MM.1S (cell line): ENCODE results near the gene VSIG10L2.
"Not testable (repeated sequence)": the region's sequence is repeated elsewhere in the genome, so short reads cannot be mapped to it uniquely, and the experiment has no call there.

Experiments used
- DNase-seq: peaks from one replicate; pipeline ENCODE4 v3.0.0-alpha.2; 2015
- H2AFZ ChIP-seq: fragments of 300-600 bp; sonication (generic); 2 replicates; pipeline ENCODE4 v1.6.0; 2016; ENCODE audit warnings: antibody characterized with exemption, low read length
- H3F3A ChIP-seq: fragments of 300-600 bp; sonication (generic); 2 replicates; pipeline ENCODE4 v1.6.1; 2016; ENCODE audit warnings: mild to moderate bottlenecking, antibody characterized with exemption, low read length, moderate library complexity, mixed read lengths; ENCODE audit not compliant: insufficient read depth
- H3K27ac ChIP-seq: fragments of 300-600 bp; sonication (generic); 2 replicates; pipeline ENCODE4 v1.5.1; 2016; ENCODE audit warnings: mild to moderate bottlenecking, low read length
- H3K27me3 ChIP-seq: fragments of 300-600 bp; sonication (generic); replicated peaks from 2 replicates; pipeline ENCODE4 v1.6.0; 2016; ENCODE audit warnings: low read length; ENCODE audit not compliant: insufficient read depth
- H3K36me3 ChIP-seq: fragments of 300-600 bp; sonication (generic); replicated peaks from 2 replicates; pipeline ENCODE4 v1.6.1; 2016; ENCODE audit warnings: mild to moderate bottlenecking, low read length, mixed read lengths; ENCODE audit not compliant: insufficient read depth
- H3K4me1 ChIP-seq: fragments of 300-600 bp; sonication (generic); 2 replicates; pipeline ENCODE4 v1.6.1; 2016; ENCODE audit warnings: low read length, mixed read lengths
- H3K4me2 ChIP-seq: fragments of 300-600 bp; sonication (generic); 2 replicates; pipeline ENCODE4 v1.6.0; 2016; ENCODE audit warnings: low read depth, low read length
- H3K4me3 ChIP-seq: fragments of 300-600 bp; sonication (generic); 2 replicates; pipeline ENCODE4 v1.5.1; 2016; ENCODE audit warnings: low read length, mixed read lengths
- H3K79me2 ChIP-seq: fragments of 300-600 bp; sonication (generic); 2 replicates; pipeline ENCODE4 v1.6.1; 2016; ENCODE audit warnings: mixed run types, low read length, mixed read lengths
- H3K9ac ChIP-seq: fragments of 300-600 bp; sonication (generic); 2 replicates; pipeline ENCODE4 v1.6.1; 2016; ENCODE audit warnings: low read length, mixed read lengths
- H3K9me2 ChIP-seq: fragments of 300-600 bp; sonication (generic); replicated peaks from 2 replicates; pipeline ENCODE4 v1.6.1; 2016; ENCODE audit warnings: mild to moderate bottlenecking, low read length, mixed read lengths; ENCODE audit not compliant: insufficient read depth
- H3K9me3 ChIP-seq: fragments of 300-600 bp; sonication (generic); replicated peaks from 2 replicates; pipeline ENCODE4 v1.6.1; 2016; ENCODE audit warnings: mild to moderate bottlenecking, low read length, mixed read lengths; ENCODE audit not compliant: insufficient read depth
- H4K20me1 ChIP-seq: fragments of 300-600 bp; sonication (generic); 2 replicates; pipeline ENCODE4 v1.6.1; 2016; ENCODE audit warnings: mild to moderate bottlenecking, low read length, moderate library complexity, mixed read lengths; ENCODE audit not compliant: insufficient read depth
- EZH2 ChIP-seq: fragments of 300-600 bp; sonication (generic); optimal IDR thresholded peaks from 2 replicates; pipeline ENCODE3; 2017; ENCODE audit warnings: low read depth, mild to moderate bottlenecking, antibody characterized with exemption, low read length, mixed read lengths
- EZH2phosphoT487 ChIP-seq: fragments of 300-600 bp; sonication (generic); IDR thresholded peaks from 2 replicates; pipeline ENCODE4 v1.6.1; 2018; ENCODE audit warnings: antibody characterized with exemption, low read length
- TF ChIP-seq, protein P1 (sequence below): fragments of 300-600 bp; sonication (generic); IDR thresholded peaks from 2 replicates; pipeline ENCODE4 v1.5.1; 2016; ENCODE audit warnings: antibody characterized with exemption, low read length, mixed read lengths

VSIG10L2 gene

DNA sequence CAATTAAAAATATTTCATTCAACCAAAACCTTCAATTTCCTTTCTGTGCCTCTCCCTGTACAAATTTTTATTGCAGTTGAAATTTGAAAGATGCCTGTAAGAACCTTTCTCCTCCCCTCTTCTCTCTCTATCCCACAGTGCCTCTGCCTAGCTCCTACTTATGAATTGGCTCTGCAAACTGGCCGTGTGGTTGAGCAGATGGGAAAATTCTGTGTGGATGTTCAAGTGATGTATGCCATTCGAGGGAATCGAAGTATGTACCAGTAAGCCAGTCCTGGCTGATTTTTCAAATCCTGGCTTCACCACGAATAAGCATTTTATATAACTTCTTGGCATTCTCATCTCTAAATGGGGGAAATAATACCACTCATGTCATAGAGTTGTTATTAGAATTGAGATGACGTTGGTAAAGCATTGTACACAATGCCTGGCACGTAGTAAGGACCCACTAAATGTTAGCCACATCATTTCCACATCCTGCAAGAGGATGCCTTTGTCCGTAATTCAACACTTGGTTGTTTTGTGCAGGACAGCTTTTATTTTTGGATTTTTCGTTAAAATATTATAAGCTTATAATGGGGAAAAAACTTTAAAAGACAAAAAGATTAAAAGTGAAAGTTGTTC, 35.5 kb upstream of the VSIG10L2 start:
- no peak overlapping the region for H3K4me3 ChIP-seq

DNA sequence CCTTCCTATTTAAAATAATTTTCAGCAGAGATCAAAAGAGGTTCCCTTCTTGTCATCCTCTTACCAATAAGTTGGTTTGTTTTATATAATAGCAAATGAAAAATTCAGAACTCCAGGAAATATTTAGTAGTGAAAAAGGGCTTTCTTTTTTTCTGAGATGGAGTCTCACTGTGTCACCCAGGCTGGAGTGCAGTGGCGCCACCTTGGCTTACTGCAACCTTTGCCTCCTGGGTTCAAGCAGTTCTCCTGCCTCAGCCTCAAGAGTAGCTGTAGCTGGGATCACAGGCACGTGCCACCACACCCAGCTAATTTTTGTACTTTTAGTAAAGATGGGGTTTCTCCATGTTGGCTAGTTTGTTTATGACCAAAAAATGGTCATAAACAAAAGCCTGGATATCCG, 31.2 kb upstream of the VSIG10L2 start:
- not testable (repeated sequence) for H3K9ac ChIP-seq, H3K79me2 ChIP-seq, H3K9me3 ChIP-seq, H3F3A ChIP-seq, H3K36me3 ChIP-seq, H3K27me3 ChIP-seq, H4K20me1 ChIP-seq, H3K27ac ChIP-seq, H3K9me2 ChIP-seq, H3K4me3 ChIP-seq, H2AFZ ChIP-seq, H3K4me2 ChIP-seq, DNase-seq, H3K4me1 ChIP-seq

More for the DNA sequence above, 35.5 kb upstream of the VSIG10L2 start:
- no peak overlapping the region for H3K9ac ChIP-seq
- no peaks in the 10 kb centered on the region for H3K9me3 ChIP-seq
- H3K27me3 ChIP-seq: peaks cover 4% of the 10 kb centered on the region; the same call in 1 of the 2 replicates
- H3F3A ChIP-seq: no peaks in the 10 kb centered on the region
- no peaks in the 10 kb centered on the region for H3K4me1 ChIP-seq
- no peak overlapping the region for H3K4me2 ChIP-seq
- H2AFZ ChIP-seq: no peak overlapping the region
- H3K9me2 ChIP-seq: no peaks in the 10 kb centered on the region
- H3K79me2 ChIP-seq: no peaks in the 10 kb centered on the region
- no peaks in the 10 kb centered on the region for H3K36me3 ChIP-seq
- no peak for DNase-seq
- H3K27ac ChIP-seq: no peak overlapping the region
- no peak for TF ChIP-seq EZH2phosphoT487
- TF ChIP-seq EZH2: no peak
- TF ChIP-seq, protein P1, sequence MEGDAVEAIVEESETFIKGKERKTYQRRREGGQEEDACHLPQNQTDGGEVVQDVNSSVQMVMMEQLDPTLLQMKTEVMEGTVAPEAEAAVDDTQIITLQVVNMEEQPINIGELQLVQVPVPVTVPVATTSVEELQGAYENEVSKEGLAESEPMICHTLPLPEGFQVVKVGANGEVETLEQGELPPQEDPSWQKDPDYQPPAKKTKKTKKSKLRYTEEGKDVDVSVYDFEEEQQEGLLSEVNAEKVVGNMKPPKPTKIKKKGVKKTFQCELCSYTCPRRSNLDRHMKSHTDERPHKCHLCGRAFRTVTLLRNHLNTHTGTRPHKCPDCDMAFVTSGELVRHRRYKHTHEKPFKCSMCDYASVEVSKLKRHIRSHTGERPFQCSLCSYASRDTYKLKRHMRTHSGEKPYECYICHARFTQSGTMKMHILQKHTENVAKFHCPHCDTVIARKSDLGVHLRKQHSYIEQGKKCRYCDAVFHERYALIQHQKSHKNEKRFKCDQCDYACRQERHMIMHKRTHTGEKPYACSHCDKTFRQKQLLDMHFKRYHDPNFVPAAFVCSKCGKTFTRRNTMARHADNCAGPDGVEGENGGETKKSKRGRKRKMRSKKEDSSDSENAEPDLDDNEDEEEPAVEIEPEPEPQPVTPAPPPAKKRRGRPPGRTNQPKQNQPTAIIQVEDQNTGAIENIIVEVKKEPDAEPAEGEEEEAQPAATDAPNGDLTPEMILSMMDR: no peak
- H4K20me1 ChIP-seq: no peaks in the 10 kb centered on the region

DNA sequence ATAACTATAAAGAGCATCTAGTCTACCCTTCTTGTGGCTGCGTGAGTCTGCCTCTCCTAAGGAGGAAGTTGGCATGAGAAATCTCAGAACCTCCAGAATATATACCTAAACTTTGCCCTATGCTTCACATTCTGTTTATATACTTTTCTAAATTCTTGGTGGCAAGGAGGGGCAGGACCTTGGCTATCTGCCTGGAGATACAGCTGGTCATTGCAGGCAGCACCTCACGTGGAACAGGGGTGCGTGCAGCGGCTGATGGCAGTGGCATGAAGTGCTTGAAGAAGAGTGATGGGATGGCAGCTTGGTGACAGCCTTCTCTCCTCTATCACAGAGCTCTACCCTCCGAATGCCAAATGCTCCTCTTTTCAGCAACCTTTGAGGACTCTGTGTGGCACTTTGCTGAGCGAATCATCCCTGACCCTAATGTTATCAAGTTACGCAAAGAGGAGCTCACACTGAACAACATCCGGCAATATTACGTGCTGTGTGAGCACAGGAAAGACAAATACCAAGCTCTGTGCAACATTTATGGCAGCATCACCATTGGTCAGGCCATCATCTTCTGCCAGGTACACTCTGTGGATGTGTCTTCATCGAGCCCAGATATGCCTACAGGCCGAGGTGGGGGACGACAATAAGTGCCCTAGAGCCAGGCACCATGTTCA, 29.0 kb upstream of the VSIG10L2 start:
- no peaks in the 10 kb centered on the region for H3F3A ChIP-seq

DNA sequence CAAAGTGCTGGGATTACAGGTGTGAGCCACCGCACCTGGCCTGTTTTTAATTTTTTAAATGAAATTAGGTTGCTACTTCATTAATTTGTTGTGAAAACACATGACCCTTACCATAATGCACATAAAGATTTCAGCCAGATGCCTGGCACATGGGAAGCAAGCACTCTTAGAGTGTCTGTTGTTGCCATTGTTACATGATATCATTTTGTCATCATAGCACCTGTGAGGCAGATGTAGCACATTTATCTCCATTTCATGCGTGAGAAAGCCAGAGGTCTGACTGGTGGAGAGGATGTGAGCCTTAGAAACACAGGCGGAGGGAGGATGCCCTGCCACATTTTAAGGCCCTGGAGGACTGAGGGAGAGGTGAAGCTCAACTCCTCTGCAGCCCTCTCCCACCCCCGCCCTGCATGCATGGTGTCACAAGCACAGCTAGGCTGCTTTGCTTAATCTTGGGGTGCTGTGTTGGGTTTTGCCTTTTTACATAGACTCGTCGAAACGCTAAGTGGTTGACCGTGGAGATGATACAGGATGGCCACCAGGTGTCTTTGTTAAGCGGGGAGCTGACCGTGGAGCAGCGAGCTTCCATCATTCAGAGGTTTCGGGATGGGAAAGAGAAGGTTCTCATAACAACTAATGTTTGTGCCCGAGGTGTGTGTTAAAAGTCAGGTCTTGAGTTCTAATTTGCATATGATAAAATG, 27.6 kb upstream of the VSIG10L2 start:
- Histone ChIP-seq H3K27ac (no peak overlapping the region), H4K20me1 (no peaks in the 10 kb centered on the region), H3K4me2 (no peak overlapping the region), H3K4me3 (no peak overlapping the region), H3F3A (no peaks in the 10 kb centered on the region), H2AFZ (no peak overlapping the region), H3K9ac (no peak overlapping the region), H3K36me3 (no peaks in the 10 kb centered on the region), H3K79me2 (no peaks in the 10 kb centered on the region), H3K9me3 (no peaks in the 10 kb centered on the region), H3K4me1 (no peaks in the 10 kb centered on the region), H3K9me2 (no peaks in the 10 kb centered on the region), H3K27me3 (no peaks in the 10 kb centered on the region)
- TF ChIP-seq EZH2 (no peak), EZH2phosphoT487 (no peak)
- TF ChIP-seq, protein P1: no peak
- no peak for DNase-seq

More for the DNA sequence above, 29.0 kb upstream of the VSIG10L2 start:
- DNase-seq: no peak
- Histone ChIP-seq H3K4me3 (no peak overlapping the region), H3K79me2 (no peaks in the 10 kb centered on the region), H4K20me1 (no peaks in the 10 kb centered on the region), H2AFZ (no peak overlapping the region), H3K4me1 (no peaks in the 10 kb centered on the region), H3K36me3 (no peaks in the 10 kb centered on the region), H3K27ac (no peak overlapping the region), H3K9me3 (no peaks in the 10 kb centered on the region), H3K9me2 (no peaks in the 10 kb centered on the region), H3K27me3 (no peaks in the 10 kb centered on the region), H3K9ac (no peak overlapping the region), H3K4me2 (no peak overlapping the region)
- no peak for TF ChIP-seq EZH2
